ENCODE results near the gene SCARB1. TPM values are rescaled to one million over a fixed set of nuclear protein-coding genes. Genes with fewer than 3 reads are reported as not detected.

The SCARB1 gene
- total and polyA plus RNA-seq, 2 donors (not counting 3 experiments of a cell fraction or from before 2014, with no cell fraction given): 125 to 141 TPM

DNA sequence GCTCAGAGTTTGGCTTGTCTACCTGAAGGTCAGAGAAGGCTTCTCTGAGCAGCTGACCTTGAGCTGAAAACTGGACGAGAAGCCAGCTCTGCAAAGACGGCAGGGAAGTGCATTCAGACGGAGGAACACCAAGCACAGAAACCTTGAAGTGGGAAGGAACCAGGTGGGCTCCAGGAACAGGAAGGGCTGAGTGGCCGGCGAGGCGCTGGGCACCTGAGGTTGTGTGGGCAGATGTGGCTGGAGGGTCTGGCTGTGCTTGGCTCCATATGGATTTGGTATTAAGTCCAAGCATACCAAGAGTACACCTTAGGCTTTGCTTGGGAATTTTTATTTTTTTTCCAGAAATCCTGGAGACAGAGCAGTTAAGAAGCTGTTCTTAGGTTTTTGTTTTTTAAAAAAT lies 130.6 kb downstream of the SCARB1 start:
- ChIA-PET POLR2A (no interaction called here), CTCF (no interaction called here)
- no peak for TF ChIP-seq EZH2 (IDR thresholded peaks at IDR 0.05; ENCODE audit: borderline replicate concordance, low read depth, low read length, severe bottlenecking)
- no peak for TF ChIP-seq POLR2AphosphoS5 (IDR thresholded peaks at IDR 0.05; ENCODE audit: insufficient read depth, low read depth, low read length)
- TF ChIP-seq, protein P1, sequence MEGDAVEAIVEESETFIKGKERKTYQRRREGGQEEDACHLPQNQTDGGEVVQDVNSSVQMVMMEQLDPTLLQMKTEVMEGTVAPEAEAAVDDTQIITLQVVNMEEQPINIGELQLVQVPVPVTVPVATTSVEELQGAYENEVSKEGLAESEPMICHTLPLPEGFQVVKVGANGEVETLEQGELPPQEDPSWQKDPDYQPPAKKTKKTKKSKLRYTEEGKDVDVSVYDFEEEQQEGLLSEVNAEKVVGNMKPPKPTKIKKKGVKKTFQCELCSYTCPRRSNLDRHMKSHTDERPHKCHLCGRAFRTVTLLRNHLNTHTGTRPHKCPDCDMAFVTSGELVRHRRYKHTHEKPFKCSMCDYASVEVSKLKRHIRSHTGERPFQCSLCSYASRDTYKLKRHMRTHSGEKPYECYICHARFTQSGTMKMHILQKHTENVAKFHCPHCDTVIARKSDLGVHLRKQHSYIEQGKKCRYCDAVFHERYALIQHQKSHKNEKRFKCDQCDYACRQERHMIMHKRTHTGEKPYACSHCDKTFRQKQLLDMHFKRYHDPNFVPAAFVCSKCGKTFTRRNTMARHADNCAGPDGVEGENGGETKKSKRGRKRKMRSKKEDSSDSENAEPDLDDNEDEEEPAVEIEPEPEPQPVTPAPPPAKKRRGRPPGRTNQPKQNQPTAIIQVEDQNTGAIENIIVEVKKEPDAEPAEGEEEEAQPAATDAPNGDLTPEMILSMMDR (IDR thresholded peaks at IDR 0.05; ENCODE audit: extremely low read depth in 1 of 2, insufficient read depth in 1 of 2, low read depth in 1 of 2, low read length in 2 of 2): no peak
- TF ChIP-seq FOS (IDR thresholded peaks at IDR 0.05; ENCODE audit: borderline replicate concordance, insufficient read depth, low read length): no peak
- no peak for TF ChIP-seq GATA2 (IDR thresholded peaks at IDR 0.05; ENCODE audit: insufficient read depth, insufficient read length, low read depth, low read length)
- no peak for TF ChIP-seq MAX (IDR thresholded peaks at IDR 0.05; ENCODE audit: insufficient read depth, insufficient read length)
- TF ChIP-seq JUN (IDR thresholded peaks at IDR 0.05; ENCODE audit: borderline replicate concordance, insufficient read depth, insufficient read length, low read depth): no peak
- no peak for TF ChIP-seq POLR2A (IDR thresholded peaks at IDR 0.05; ENCODE audit: low read depth, low read length)
- TF ChIP-seq MYC (IDR thresholded peaks at IDR 0.05; ENCODE audit: low read depth, low read length): no peak
- Histone ChIP-seq H3K9me3 (replicated peaks; ENCODE audit: control insufficient read depth, insufficient read depth, low read length) (no peaks in the 10 kb centered on the region), H3K4me3 (replicated peaks in 1 of 3; ENCODE audit: insufficient read depth in 1 of 3, low read depth in 1 of 3, low read length in 3 of 3) (no peak overlapping the region), H3K9me1 (replicated peaks; ENCODE audit: control insufficient read depth, extremely low read depth, insufficient read depth, low read length) (no peaks in the 10 kb centered on the region), H3K79me2 (ENCODE audit: control insufficient read depth, insufficient read depth, low read length) (no peaks in the 10 kb centered on the region), H4K20me1 (replicated peaks; ENCODE audit: control insufficient read depth, extremely low read depth, insufficient read depth, low read length) (no peaks in the 10 kb centered on the region), H3K27me3 (ENCODE audit: control insufficient read depth in 2 of 2, insufficient read depth in 2 of 2, low read length in 2 of 2) (no peaks in the 10 kb centered on the region), H3K4me2 (ENCODE audit: insufficient read depth, low read length) (no peak overlapping the region), H3K27ac (ENCODE audit: insufficient read depth, low read depth, low read length) (no peak overlapping the region), H2AFZ (ENCODE audit: low read depth, low read length) (no peak overlapping the region), H3K9ac (replicated peaks; ENCODE audit: extremely low read depth, insufficient read depth, low read length) (no peak overlapping the region), H3K36me3 (ENCODE audit: control insufficient read depth in 2 of 2, extremely low read depth in 1 of 2, insufficient read depth in 2 of 2, low read length in 2 of 2) (no peaks in the 10 kb centered on the region), H3K4me1 (ENCODE audit: control insufficient read depth, extremely low read depth, insufficient read depth, low read length) (peaks cover 17% of the 10 kb centered on the region)
- no peak for DNase-seq (ENCODE audit: low read depth, low spot score)
- BruUV-seq (replicated peaks): no TSS peak
- dilution Hi-C loops (cut with MboI; ENCODE audit: extremely low pct_ligation_motif_present, low sequenced_read_pairs) (loop anchor here (10.0 kb wide), 1 partner anchor 48 kb away; no protein-coding TSS in a partner anchor), intact Hi-C loops (cut with micrococcal nuclease) (no loop called here)
- FAIRE-seq: no peak
